Smooth muscle cell (in vitro differentiated cells): ENCODE measurements around the gene ARL8A. TPM values are rescaled to one million over a fixed set of nuclear protein-coding genes. Genes with fewer than 3 reads are reported as not detected.
"Not testable (repeated sequence)": the region's sequence is repeated elsewhere in the genome, so short reads cannot be mapped to it uniquely, and the experiment has no call there.

Source experiments
- DNase-seq: peaks from one replicate; lab custom pipeline; 2025; ENCODE audit not compliant: unreplicated experiment; lab: John Stamatoyannopoulos, UW
- H2AFZ ChIP-seq: fragments of 200-600 bp; sonication (generic); 2 replicates; pipeline ENCODE4 v1.6.0; 2016; ENCODE audit warnings: antibody characterized with exemption, low read depth, mild to moderate bottlenecking
- H3F3A ChIP-seq: fragments of 200-600 bp; sonication (generic); 2 replicates; pipeline ENCODE4 v1.6.0; 2017; ENCODE audit warnings: antibody characterized with exemption, low read depth
- H3K27ac ChIP-seq: fragments of 200-600 bp; sonication (generic); 2 replicates; pipeline ENCODE4 v1.5.1; 2016; ENCODE audit warnings: low read depth, mild to moderate bottlenecking
- H3K27me3 ChIP-seq: fragments of 200-600 bp; sonication (generic); 2 replicates; pipeline ENCODE4 v1.6.1; 2016; ENCODE audit warnings: low read depth, mild to moderate bottlenecking
- H3K36me3 ChIP-seq: fragments of 200-600 bp; sonication (generic); 2 replicates; pipeline ENCODE4 v1.5.1; 2016; ENCODE audit warnings: low read depth
- H3K4me1 ChIP-seq: fragments of 200-600 bp; sonication (generic); 2 replicates; pipeline ENCODE4 v1.5.1; 2016; ENCODE audit warnings: low read depth
- H3K4me2 ChIP-seq: fragments of 200-600 bp; sonication (generic); 2 replicates; pipeline ENCODE4 v1.6.0; 2016; ENCODE audit warnings: mild to moderate bottlenecking
- H3K4me3 ChIP-seq: fragments of 200-600 bp; sonication (generic); 2 replicates; pipeline ENCODE4 v1.5.1; 2016; ENCODE audit warnings: mild to moderate bottlenecking
- H3K79me2 ChIP-seq: fragments of 200-600 bp; sonication (generic); 2 replicates; pipeline ENCODE4 v1.6.0; 2016; ENCODE audit warnings: low read depth, mild to moderate bottlenecking
- H3K9ac ChIP-seq: fragments of 200-600 bp; sonication (generic); 2 replicates; pipeline ENCODE4 v1.6.0; 2016; ENCODE audit warnings: low read depth
- H3K9me3 ChIP-seq: fragments of 200-600 bp; sonication (generic); replicated peaks from 2 replicates; pipeline ENCODE4 v1.5.1; 2016; ENCODE audit warnings: low read depth
- H4K20me1 ChIP-seq: fragments of 200-600 bp; sonication (generic); 2 replicates; pipeline ENCODE4 v1.6.0; 2016; ENCODE audit warnings: low read depth
- CTCF ChIP-seq: fragments of 200-600 bp; sonication (generic); IDR thresholded peaks from 2 replicates; pipeline ENCODE4 v1.5.1; 2017; ENCODE audit warnings: borderline replicate concordance, mild to moderate bottlenecking, antibody characterized with exemption; ENCODE audit not compliant: insufficient read depth, poor library complexity, severe bottlenecking
- WGBS: methylation state at CpG from one replicate; pipeline ENCODE4 v1.1.7; 2016; ENCODE audit warnings: low lambda C conversion rate; 5-methylcytosine and 5-hydroxymethylcytosine counted together
- polyA plus RNA-seq: library from polyadenylated mRNA; unstranded; fragments of >200 nt; fragmentation: Nextera tagmentation; extraction: Ambion mirVana; gene quantifications from 2 replicates; pipeline ENCODE4 v1.2.1, GENCODE V29; 2016
- total RNA-seq: library from RNA; depleted of rRNA; stranded (reverse); fragments of >200 nt; gene quantifications from 2 replicates; pipeline ENCODE4 v1.2.3, GENCODE V29; 2014

ARL8A gene
- total and polyA plus RNA-seq, 2 experiments from 2014 or later: 44.8 to 54.7 TPM

- Histone ChIP-seq H4K20me1 (peaks cover 50% of the 10 kb centered on the region), H3K27ac (peak overlapping the region; percentile 27), H3K27me3 (no peaks in the 10 kb centered on the region), H3K36me3 (no peaks in the 10 kb centered on the region), H3K79me2 (peaks cover 60% of the 10 kb centered on the region), H3K4me3 (peak overlapping the region; percentile 94), H3K4me2 (peak overlapping the region; percentile 100), H3K4me1 (peaks cover 5% of the 10 kb centered on the region), H3K9ac (peak overlapping the region; percentile 92), H3F3A (no peaks in the 10 kb centered on the region), H3K9me3 (no peaks in the 10 kb centered on the region), H2AFZ (peak overlapping the region; percentile 54)
- under 1% methylated on average over 49 of the region's 58 CpGs for WGBS
- no peak for DNase-seq
- TF ChIP-seq CTCF: no peak
Measured at GRCh38 chr1:202143768-202144401, 652 bp downstream of the ARL8A start.

GRCh38 chr1:202143011-202143767 lies 1.3 kb downstream of the ARL8A start:
- no peak for DNase-seq
- H3K4me3 ChIP-seq: peak overlapping the region; percentile 94
- peaks cover 67% of the 10 kb centered on the region for H3K79me2 ChIP-seq
- no peak for TF ChIP-seq CTCF
- no peaks in the 10 kb centered on the region for H3K9me3 ChIP-seq
- no peaks in the 10 kb centered on the region for H3K36me3 ChIP-seq
- H4K20me1 ChIP-seq: peaks cover 57% of the 10 kb centered on the region
- peak overlapping the region; percentile 92 for H3K9ac ChIP-seq
- peak overlapping the region; percentile 54 for H2AFZ ChIP-seq
- H3F3A ChIP-seq: no peaks in the 10 kb centered on the region
- H3K4me2 ChIP-seq: peak overlapping the region; percentile 100
- peaks cover 5% of the 10 kb centered on the region for H3K4me1 ChIP-seq
- no peaks in the 10 kb centered on the region for H3K27me3 ChIP-seq
- peak overlapping the region; percentile 27 for H3K27ac ChIP-seq
- WGBS: 36% methylated on average over 17 of the region's 17 CpGs

DNA sequence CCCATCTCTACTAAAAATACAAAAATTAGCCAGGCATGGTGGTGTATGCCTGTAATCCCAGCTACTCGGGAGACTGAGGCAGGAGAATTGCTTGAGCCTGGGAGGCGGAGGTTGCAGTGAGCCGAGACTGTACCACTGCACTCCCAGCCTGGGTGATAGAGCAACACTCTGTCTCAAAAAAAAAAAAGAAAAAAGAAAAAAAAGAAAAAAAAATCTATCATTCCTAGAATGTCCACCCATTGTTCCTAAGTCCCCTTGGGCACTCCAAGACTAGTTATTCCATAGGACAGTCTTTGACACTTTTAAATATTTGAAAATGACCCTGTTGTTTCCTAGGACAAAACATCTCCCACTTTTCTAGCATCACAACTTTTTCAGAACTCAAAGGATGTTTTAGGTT lies 3.1 kb downstream of the ARL8A start:
- not testable (repeated sequence) for H3K27ac ChIP-seq, H3K9ac ChIP-seq, H3K9me3 ChIP-seq, H3K4me3 ChIP-seq, H3F3A ChIP-seq, H3K27me3 ChIP-seq, H3K4me1 ChIP-seq, H2AFZ ChIP-seq, H3K4me2 ChIP-seq, DNase-seq, H3K36me3 ChIP-seq
- 100% methylated on average over 1 of the region's 3 CpGs for WGBS
- peaks cover 74% of the 10 kb centered on the region for H4K20me1 ChIP-seq
- H3K79me2 ChIP-seq: peaks cover 67% of the 10 kb centered on the region

GRCh38 chr1:202140833-202141232 lies 3.7 kb downstream of the ARL8A start:
- no peaks in the 10 kb centered on the region for H3K36me3 ChIP-seq
- H3K27me3 ChIP-seq: no peaks in the 10 kb centered on the region
- peaks cover 80% of the 10 kb centered on the region for H4K20me1 ChIP-seq
- no peak for DNase-seq
- H3K27ac ChIP-seq: no peak overlapping the region
- peaks cover 4% of the 10 kb centered on the region for H3F3A ChIP-seq
- no peaks in the 10 kb centered on the region for H3K9me3 ChIP-seq
- H3K79me2 ChIP-seq: peaks cover 67% of the 10 kb centered on the region
- H3K9ac ChIP-seq: no peak overlapping the region
- no peak for TF ChIP-seq CTCF
- 95% methylated on average over 4 of the region's 4 CpGs for WGBS
- no peak overlapping the region for H3K4me3 ChIP-seq
- no peak overlapping the region for H3K4me2 ChIP-seq
- H2AFZ ChIP-seq: no peak overlapping the region
- peaks cover 5% of the 10 kb centered on the region for H3K4me1 ChIP-seq
